ENCODE measurements around the gene MTA3. TPM values are rescaled to one million over a fixed set of nuclear protein-coding genes. Genes with fewer than 3 reads are reported as not detected.

MTA3 gene
- total RNA-seq, 6 experiments from 2014 or later = 6.3 to 13.0 (median 11.4) TPM

DNA sequence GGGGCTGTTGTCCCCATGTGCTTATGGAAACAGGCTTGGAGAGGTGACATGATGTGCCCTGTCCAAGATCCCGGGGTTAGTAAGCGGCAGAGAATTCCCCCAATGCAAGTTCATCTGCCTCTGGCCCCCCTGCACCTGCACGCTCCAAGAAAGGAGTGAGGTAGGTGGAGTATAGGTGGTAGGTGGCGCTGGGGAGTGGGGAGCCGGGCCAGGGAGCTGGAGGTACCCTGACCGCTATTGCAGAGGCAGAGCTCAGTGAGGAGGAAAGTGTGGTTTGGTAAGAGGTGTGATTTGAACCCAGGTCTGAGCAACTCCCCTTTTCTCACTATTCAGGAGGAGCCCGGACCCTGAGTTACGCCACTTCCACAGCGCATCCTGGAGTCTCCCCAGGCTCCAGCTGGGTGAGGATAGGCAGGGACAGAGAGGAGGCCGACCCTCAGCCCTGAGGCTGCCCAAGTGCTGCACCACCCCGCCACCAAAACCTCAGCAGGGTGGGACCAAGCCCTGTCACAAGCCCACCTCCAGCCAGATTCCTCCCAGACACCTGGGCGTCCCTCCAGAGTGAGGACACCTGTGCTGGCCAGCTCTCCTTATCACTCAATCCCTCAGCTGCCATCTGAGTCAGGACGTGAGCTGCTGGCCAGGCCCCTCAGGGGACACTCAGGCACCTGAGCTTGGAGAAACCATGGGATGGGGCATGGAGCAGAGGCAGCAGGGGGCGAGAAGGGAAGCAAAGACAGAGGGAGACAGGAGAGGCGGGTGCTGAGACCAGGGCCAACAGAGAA is 218.3 kb downstream of the MTA3 start:
- peak in 1 of 3 donors; percentile 59 for DNase-seq
- H3K4me1 ChIP-seq = peaks cover 0 to 75% (median 32%) of the 10 kb centered on the region in 4 donors
- peak; percentile 0 to 20 (median 7) for ATAC-seq
- H3K27me3 ChIP-seq = no peaks in the 10 kb centered on the region
- 51% methylated on average over 6 of the region's 15 CpGs for WGBS (ENCODE audit: insufficient coverage, low coverage, low lambda C conversion rate, missing lambda C conversion rate)
- H3K9me3 ChIP-seq = no peaks in the 10 kb centered on the region
- H3K4me3 ChIP-seq = peak overlapping the region in 2 of 3 donors; percentile 23 to 37
- TF ChIP-seq, protein P1, sequence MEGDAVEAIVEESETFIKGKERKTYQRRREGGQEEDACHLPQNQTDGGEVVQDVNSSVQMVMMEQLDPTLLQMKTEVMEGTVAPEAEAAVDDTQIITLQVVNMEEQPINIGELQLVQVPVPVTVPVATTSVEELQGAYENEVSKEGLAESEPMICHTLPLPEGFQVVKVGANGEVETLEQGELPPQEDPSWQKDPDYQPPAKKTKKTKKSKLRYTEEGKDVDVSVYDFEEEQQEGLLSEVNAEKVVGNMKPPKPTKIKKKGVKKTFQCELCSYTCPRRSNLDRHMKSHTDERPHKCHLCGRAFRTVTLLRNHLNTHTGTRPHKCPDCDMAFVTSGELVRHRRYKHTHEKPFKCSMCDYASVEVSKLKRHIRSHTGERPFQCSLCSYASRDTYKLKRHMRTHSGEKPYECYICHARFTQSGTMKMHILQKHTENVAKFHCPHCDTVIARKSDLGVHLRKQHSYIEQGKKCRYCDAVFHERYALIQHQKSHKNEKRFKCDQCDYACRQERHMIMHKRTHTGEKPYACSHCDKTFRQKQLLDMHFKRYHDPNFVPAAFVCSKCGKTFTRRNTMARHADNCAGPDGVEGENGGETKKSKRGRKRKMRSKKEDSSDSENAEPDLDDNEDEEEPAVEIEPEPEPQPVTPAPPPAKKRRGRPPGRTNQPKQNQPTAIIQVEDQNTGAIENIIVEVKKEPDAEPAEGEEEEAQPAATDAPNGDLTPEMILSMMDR (IDR thresholded peaks at IDR 0.05) = no peak
- TF ChIP-seq POLR2A (IDR thresholded peaks at IDR 0.05) = no peak
- peaks cover 0 to 19% (median 0%) of the 10 kb centered on the region in 4 donors for H3K36me3 ChIP-seq
- intact Hi-C loops (cut with DNase I) = no loop called here
- peak overlapping the region in 2 of 3 donors; percentile 73 to 98 for H3K27ac ChIP-seq

DNA sequence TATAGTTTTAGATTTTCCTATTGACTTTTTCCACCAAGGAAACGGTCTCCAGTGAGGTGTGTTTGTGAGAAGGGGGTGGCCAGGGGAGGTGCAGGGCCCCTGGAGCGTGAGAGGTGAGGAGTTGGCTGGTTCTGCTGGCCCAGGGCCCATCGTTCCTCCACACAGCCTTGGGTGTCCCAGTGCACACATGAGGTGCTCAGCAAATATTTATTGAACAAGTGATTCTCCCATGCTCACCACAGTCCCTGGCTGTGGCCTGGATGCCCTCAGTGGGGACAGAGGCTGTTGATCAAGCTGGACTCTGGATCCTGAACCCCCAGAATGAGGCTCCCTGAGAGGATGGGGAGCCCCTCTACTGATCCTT is 219.0 kb downstream of the MTA3 start:
- H3K36me3 ChIP-seq = peaks cover 0 to 13% (median 0%) of the 10 kb centered on the region in 4 donors
- peak; percentile 67 to 90 (median 89) for DNase-seq
- intact Hi-C loops (cut with DNase I) = no loop called here

DNA sequence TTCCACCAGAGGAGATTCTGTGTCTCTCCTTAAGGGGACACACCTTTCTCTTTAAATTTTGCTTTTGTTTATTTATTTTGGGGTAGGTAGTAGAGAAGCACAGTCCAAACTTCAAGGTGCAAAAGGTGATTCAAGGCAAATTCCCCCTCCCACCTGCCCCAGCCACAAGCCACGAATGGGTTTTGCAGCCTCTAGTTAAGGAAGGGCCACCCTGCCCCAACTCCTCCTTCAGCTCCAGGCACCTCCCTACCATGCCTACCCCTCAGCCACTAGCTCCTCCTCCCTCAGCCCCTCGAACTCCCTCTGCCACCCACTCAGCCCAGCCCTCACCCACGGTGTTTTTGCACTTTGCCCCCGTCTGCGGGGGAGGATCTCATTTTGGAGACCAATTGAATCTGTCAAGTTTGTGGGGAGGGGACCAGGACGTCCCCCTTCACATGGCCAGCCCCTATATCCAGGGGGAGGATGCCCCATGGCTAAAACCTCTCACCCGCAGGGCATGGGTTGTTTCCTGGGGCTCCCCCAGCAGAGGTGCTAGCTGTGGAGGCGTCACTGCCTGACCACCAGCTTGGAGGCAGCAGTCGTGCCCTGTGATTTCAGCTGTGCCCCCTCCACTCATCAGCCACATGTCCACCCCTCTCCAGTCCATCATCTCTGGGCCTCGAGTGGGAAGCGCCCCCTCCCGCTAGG is 219.5 kb downstream of the MTA3 start:
- 18% methylated on average over 5 of the region's 12 CpGs for WGBS (ENCODE audit: insufficient coverage, low coverage, low lambda C conversion rate, missing lambda C conversion rate)
- peak in 2 of 3 donors; percentile 96 for DNase-seq
- peak overlapping the region in 2 of 3 donors; percentile 23 to 37 for H3K4me3 ChIP-seq
- peak; percentile 31 to 89 (median 78) for ATAC-seq
- TF ChIP-seq, protein P1 (IDR thresholded peaks at IDR 0.05) = no peak
- TF ChIP-seq POLR2A (IDR thresholded peaks at IDR 0.05) = no peak
- H3K4me1 ChIP-seq = peaks cover 0 to 75% (median 32%) of the 10 kb centered on the region in 4 donors
- no peaks in the 10 kb centered on the region for H3K27me3 ChIP-seq
- intact Hi-C loops (cut with DNase I) = no loop called here
- H3K36me3 ChIP-seq = peaks cover 0 to 7% (median 0%) of the 10 kb centered on the region in 4 donors
- no peaks in the 10 kb centered on the region for H3K9me3 ChIP-seq
- H3K27ac ChIP-seq = peak overlapping the region in 2 of 3 donors; percentile 73 to 98

More for the DNA sequence above, 219.0 kb downstream of the MTA3 start:
- Histone ChIP-seq H3K27me3 (no peaks in the 10 kb centered on the region), H3K4me3 (peak overlapping the region in 2 of 3 donors; percentile 23 to 37), H3K9me3 (no peaks in the 10 kb centered on the region), H3K27ac (peak overlapping the region in 2 of 3 donors; percentile 73 to 98), H3K4me1 (peaks cover 0 to 75% (median 32%) of the 10 kb centered on the region in 4 donors)
- ATAC-seq = peak; percentile 51 to 70 (median 64)
- TF ChIP-seq, protein P1 (IDR thresholded peaks at IDR 0.05) = no peak
- no peak for TF ChIP-seq POLR2A (IDR thresholded peaks at IDR 0.05)
- 17% methylated on average over 2 of the region's 3 CpGs for WGBS (ENCODE audit: insufficient coverage, low coverage, low lambda C conversion rate, missing lambda C conversion rate)

DNA sequence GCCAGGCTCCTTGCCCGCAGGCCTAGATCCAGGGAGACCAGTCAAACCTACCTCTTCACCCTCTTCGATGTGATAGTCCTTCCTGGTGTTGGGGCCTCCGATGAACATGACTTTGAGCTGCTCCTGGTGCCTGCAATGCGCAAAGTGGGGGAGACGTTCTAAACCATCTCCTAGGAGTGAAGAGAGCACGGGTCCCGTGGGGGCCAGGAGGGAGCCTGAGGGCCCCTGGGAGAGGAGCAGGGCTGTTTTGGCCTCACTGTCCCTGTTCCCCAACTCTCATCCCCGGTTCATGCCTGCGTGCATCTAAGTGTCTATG is 220.0 kb downstream of the MTA3 start:
- H3K27ac ChIP-seq = peak overlapping the region in 2 of 3 donors; percentile 61 to 98
- H3K27me3 ChIP-seq = no peaks in the 10 kb centered on the region
- DNase-seq = no peak
- WGBS (ENCODE audit: insufficient coverage, low coverage, low lambda C conversion rate, missing lambda C conversion rate) = 18% methylated on average over 7 of the region's 9 CpGs
- TF ChIP-seq, protein P1 (IDR thresholded peaks at IDR 0.05) = no peak
- no peak for TF ChIP-seq POLR2A (IDR thresholded peaks at IDR 0.05)
- intact Hi-C loops (cut with DNase I) = no loop called here
- ATAC-seq = peak in 1 of 4 donors; percentile 1
- H3K36me3 ChIP-seq = peaks cover 0 to 2% (median 0%) of the 10 kb centered on the region in 4 donors
- no peaks in the 10 kb centered on the region for H3K9me3 ChIP-seq
- peaks cover 0 to 70% (median 31%) of the 10 kb centered on the region in 4 donors for H3K4me1 ChIP-seq
- H3K4me3 ChIP-seq = peak overlapping the region in 2 of 3 donors; percentile 9 to 15
